ENCODE measurements around the gene USP28. TPM values are rescaled to one million over a fixed set of nuclear protein-coding genes. Genes with fewer than 3 reads are reported as not detected.

USP28 gene
- 56.3 TPM for total RNA-seq

DNA sequence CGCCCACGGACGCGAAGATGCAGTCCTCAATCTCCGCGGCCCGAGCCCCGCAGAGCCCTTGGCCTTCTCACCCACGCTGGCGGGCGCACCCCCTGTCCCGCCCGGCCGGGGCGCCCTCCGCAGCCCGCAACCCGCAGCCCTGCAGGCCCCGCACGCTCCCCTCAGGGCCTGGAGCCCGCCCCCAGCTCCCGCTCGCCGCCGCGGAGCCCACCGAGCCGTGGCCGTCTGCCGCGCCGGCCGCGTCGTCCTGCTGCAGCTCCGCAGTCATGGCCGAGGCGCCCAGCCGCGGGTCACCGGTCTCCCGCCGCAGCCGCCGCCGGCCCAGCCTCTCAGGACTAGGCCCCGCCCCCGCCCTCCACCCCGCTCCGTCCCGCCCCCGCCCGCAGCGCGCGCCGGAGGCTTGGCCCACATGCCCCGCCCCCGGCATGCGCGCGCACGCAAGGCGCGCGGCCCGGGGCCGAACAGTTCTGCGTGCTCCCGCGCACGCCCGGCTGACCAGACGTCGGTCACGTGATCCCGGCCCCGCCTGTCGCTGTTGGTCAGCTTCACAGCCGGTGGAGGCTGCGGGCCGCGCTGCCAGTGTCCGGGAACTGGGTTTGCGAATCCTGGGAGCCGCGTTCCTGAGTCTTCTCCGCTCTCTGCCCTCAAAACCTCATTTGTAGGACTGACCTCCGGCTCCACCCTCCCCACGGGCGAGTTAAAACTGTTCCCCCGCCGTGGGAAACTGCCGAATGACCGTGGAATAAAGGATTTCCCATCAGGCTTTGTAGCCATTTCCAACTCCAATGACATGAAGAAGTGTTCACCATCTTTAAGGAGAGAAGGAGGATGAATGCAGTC is at the start of gene USP28:
Gene USP28 (minus strand): TSS at position 339 of the 840 bp plus-strand sequence. CDS start 71 bp downstream, at position 268.

GRCh38 chr11:113904379-113905101 is 29.2 kb upstream of the USP28 start, which contains the start of gene HTR3B:
TSS of gene HTR3B (plus strand) at chr11:113904796. CDS start at chr11:113904934, 138 bp downstream.

GRCh38 chr11:113779496-113779895 is 95.9 kb downstream of the USP28 start, which contains the start of gene CLDN25:
TSS of gene CLDN25 (plus strand) at chr11:113779796. CDS start at chr11:113779796, 0 bp downstream.

DNA sequence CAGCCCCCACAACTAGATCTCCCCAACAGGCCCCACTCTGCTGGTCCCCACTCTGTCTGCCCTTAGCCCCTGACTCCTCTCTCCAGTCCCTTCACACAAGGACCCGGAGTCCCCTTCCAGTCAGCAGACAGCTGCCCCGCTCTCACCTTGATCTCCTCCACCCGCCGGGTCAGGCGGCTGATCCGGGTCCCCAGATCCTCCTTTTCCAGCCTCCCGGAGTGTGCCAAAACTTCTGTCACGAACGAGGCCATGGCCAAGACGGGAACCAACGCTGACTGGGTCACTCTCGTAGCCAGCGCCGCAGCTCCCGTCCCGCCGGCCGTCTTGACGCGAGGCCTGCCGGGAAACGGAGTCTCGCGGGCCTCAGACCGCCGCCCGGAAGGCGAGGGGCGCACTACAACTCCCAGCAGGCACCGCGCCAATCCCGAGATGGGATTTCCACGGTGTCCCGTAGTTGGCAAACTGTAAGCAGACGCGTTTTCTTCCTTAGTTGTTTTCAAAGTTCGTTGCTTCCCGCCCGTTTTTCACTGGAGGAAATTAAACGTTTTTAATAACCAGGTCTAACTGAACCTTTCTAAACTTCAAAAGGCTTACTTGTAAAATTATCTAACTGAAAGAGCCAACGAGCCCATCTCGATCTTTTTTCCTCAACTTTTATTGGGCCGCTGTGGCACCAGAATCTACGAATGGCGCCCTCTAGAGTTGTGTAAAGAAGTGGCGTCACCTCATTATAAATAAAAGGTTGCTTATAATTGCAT is 101.8 kb downstream of the USP28 start, which contains the start of gene ZW10:
Gene ZW10 (minus strand): TSS at position 277 of the 758 bp plus-strand sequence. CDS start 26 bp downstream, at position 251.

Small RNA genes lying within 50 kb of the gene (small RNA-seq; reads per million reads assigned to genes)
- gene LRRC37A13P (ENCODE audit: low replicate concordance) (not detected), gene RNU6-1107P (ENCODE audit: low replicate concordance) (not detected), gene RPS29P19 (ENCODE audit: low replicate concordance) (not detected)

Other genes with a start within 250 kb of the USP28 start
- gene TMPRSS5, start 169.3 kb downstream of the USP28 start, total RNA-seq = 1.5 TPM
- 17.7 TPM for gene ZW10, start 101.9 kb downstream of the USP28 start, total RNA-seq
- not detected for gene CLDN25, start 95.8 kb downstream of the USP28 start, total RNA-seq
- gene HTR3B, start 29.2 kb upstream of the USP28 start, total RNA-seq = not detected
- 0.18 TPM for gene HTR3A, start 99.5 kb upstream of the USP28 start, total RNA-seq
- gene ZBTB16, start 184.1 kb upstream of the USP28 start, total RNA-seq = 31.9 TPM

All from metanephros (tissue), 2 donors.